ENCODE results near the gene RYR3. TPM values are rescaled to one million over a fixed set of nuclear protein-coding genes. Genes with fewer than 3 reads are reported as not detected.

The RYR3 gene
- total RNA-seq, 1 experiment from 2014 or later, result not detected

DNA sequence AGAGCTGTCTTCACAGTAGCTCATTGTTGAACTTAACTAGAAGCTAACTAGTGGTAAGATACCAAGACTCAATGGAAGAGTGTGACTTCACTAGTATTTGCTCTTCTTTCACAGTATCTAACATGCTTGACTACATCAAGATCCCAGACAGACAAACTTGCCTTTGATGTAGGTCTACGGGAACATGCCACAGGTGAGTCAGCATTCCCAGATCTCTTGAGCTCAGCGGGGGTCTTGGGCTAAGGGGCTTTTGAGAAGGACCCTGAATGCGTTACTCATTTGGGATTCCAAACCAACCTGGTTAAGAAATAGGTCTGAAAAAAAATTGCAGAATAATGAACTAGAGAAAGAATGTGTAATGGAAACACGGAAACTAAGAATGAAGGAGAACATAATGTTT, 222.4 kb downstream of the RYR3 start:
- CTCF ChIA-PET, result no interaction called here
- BruUV-seq (replicated peaks), result no TSS peak

DNA sequence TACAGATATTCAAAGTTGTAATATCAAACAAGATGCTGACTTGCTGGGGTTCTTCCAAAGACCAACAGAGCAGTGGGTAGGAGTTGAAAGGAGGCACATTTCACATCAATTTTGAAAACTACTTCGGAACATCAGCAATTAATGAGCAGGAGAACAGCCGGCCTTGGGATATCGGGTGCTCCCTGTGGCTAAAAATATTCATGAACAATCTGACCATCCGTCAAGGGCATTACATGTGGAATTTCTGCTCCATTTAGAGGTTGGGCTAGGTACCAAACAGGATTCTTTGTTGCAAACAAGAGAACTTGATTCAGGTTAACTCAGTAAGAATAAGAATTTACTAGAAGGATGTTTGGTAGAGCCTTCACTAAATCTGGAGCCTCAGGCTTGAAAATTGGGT, 223.9 kb downstream of the RYR3 start:
- POLR2A ChIA-PET (ENCODE audit: unreplicated experiment), result no interaction called here
- Histone ChIP-seq H3K9me3 (ENCODE audit: low read length) (no peaks in the 10 kb centered on the region), H3F3A (ENCODE audit: low read length, unreplicated experiment) (no peaks in the 10 kb centered on the region), H3K79me2 (ENCODE audit: low read length) (no peaks in the 10 kb centered on the region), H3K4me1 (ENCODE audit: insufficient read depth, low read length) (no peaks in the 10 kb centered on the region), H4K20me1 (ENCODE audit: low read length) (no peaks in the 10 kb centered on the region), H3K36me3 (ENCODE audit: low read depth, low read length) (no peaks in the 10 kb centered on the region), H3K4me2 (ENCODE audit: low read length) (no peak overlapping the region), H3K9ac (ENCODE audit: low read length) (no peak overlapping the region), H3K27ac (ENCODE audit: low read length) (no peak overlapping the region), H3K9me2 (replicated peaks; ENCODE audit: low read length) (no peaks in the 10 kb centered on the region), H2AFZ (ENCODE audit: low read length) (no peak overlapping the region), H3K4me3 (ENCODE audit: low read length) (no peak overlapping the region), H3K27me3 (ENCODE audit: low read length) (peaks cover 85% of the 10 kb centered on the region)
- no peak for TF ChIP-seq EZH2 (IDR thresholded peaks at IDR 0.05; ENCODE audit: low read length, unreplicated experiment)
- no peak for TF ChIP-seq EZH2phosphoT487 (IDR thresholded peaks at IDR 0.05; ENCODE audit: borderline replicate concordance, low read length)
- TF ChIP-seq, protein P1, sequence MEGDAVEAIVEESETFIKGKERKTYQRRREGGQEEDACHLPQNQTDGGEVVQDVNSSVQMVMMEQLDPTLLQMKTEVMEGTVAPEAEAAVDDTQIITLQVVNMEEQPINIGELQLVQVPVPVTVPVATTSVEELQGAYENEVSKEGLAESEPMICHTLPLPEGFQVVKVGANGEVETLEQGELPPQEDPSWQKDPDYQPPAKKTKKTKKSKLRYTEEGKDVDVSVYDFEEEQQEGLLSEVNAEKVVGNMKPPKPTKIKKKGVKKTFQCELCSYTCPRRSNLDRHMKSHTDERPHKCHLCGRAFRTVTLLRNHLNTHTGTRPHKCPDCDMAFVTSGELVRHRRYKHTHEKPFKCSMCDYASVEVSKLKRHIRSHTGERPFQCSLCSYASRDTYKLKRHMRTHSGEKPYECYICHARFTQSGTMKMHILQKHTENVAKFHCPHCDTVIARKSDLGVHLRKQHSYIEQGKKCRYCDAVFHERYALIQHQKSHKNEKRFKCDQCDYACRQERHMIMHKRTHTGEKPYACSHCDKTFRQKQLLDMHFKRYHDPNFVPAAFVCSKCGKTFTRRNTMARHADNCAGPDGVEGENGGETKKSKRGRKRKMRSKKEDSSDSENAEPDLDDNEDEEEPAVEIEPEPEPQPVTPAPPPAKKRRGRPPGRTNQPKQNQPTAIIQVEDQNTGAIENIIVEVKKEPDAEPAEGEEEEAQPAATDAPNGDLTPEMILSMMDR (conservative IDR thresholded peaks at IDR 0.05; ENCODE audit: low read depth, low read length), result no peak
- DNase-seq (no peak), ATAC-seq (no peak)
- BruUV-seq (replicated peaks), result no TSS peak
- CTCF ChIA-PET, result no interaction called here
- intact Hi-C loops (cut with micrococcal nuclease), result no loop called here

More for the DNA sequence above, 222.4 kb downstream of the RYR3 start:
- Histone ChIP-seq H3K9ac (ENCODE audit: low read length) (no peak overlapping the region), H4K20me1 (ENCODE audit: low read length) (no peaks in the 10 kb centered on the region), H3F3A (ENCODE audit: low read length, unreplicated experiment) (no peaks in the 10 kb centered on the region), H2AFZ (ENCODE audit: low read length) (no peak overlapping the region), H3K4me2 (ENCODE audit: low read length) (no peak overlapping the region), H3K79me2 (ENCODE audit: low read length) (no peaks in the 10 kb centered on the region), H3K4me3 (ENCODE audit: low read length) (no peak overlapping the region), H3K27ac (ENCODE audit: low read length) (no peak overlapping the region), H3K9me2 (replicated peaks; ENCODE audit: low read length) (no peaks in the 10 kb centered on the region), H3K27me3 (ENCODE audit: low read length) (peaks cover 85% of the 10 kb centered on the region), H3K9me3 (ENCODE audit: low read length) (no peaks in the 10 kb centered on the region), H3K4me1 (ENCODE audit: insufficient read depth, low read length) (no peaks in the 10 kb centered on the region), H3K36me3 (ENCODE audit: low read depth, low read length) (no peaks in the 10 kb centered on the region)
- intact Hi-C loops (cut with micrococcal nuclease), result no loop called here
- DNase-seq (no peak), ATAC-seq (no peak)
- POLR2A ChIA-PET (ENCODE audit: unreplicated experiment), result no interaction called here
- TF ChIP-seq, protein P1 (conservative IDR thresholded peaks at IDR 0.05; ENCODE audit: low read depth, low read length), result no peak
- TF ChIP-seq EZH2phosphoT487 (IDR thresholded peaks at IDR 0.05; ENCODE audit: borderline replicate concordance, low read length), result no peak
- TF ChIP-seq EZH2 (IDR thresholded peaks at IDR 0.05; ENCODE audit: low read length, unreplicated experiment), result no peak

DNA sequence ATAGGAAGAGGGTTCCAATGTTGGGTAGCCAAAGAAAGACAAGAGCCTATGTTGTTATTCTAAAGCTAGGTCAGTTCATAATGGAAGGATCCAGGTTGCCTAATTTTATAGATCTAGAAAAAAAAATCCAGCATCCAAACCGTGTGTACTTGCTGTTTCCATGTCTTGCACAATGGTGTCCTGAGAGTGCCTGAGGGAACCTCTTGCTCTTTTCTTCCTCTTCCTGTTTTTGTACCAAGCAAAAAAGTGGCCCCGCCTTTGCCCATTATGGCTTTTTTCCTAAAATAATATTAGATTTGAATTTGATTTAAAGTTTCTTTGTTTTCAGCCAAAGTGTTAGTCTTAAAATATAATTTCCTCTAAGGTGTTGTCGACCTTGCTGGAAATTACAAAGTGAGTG, 224.4 kb downstream of the RYR3 start:
- no peaks in the 10 kb centered on the region for H4K20me1 ChIP-seq (ENCODE audit: low read length)
- no peak overlapping the region for H3K27ac ChIP-seq (ENCODE audit: low read length)
- ChIA-PET CTCF (no interaction called here), POLR2A (ENCODE audit: unreplicated experiment) (no interaction called here)
- DNase-seq (no peak), ATAC-seq (no peak)
- no peaks in the 10 kb centered on the region for H3K9me3 ChIP-seq (ENCODE audit: low read length)
- H2AFZ ChIP-seq (ENCODE audit: low read length), result no peak overlapping the region
- H3K27me3 ChIP-seq (ENCODE audit: low read length), result peaks cover 85% of the 10 kb centered on the region
- no peaks in the 10 kb centered on the region for H3F3A ChIP-seq (ENCODE audit: low read length, unreplicated experiment)
- no peaks in the 10 kb centered on the region for H3K4me1 ChIP-seq (ENCODE audit: insufficient read depth, low read length)
- no peaks in the 10 kb centered on the region for H3K36me3 ChIP-seq (ENCODE audit: low read depth, low read length)
- TF ChIP-seq EZH2 (IDR thresholded peaks at IDR 0.05; ENCODE audit: low read length, unreplicated experiment) (no peak), EZH2phosphoT487 (IDR thresholded peaks at IDR 0.05; ENCODE audit: borderline replicate concordance, low read length) (no peak)
- TF ChIP-seq, protein P1 (conservative IDR thresholded peaks at IDR 0.05; ENCODE audit: low read depth, low read length), result no peak
- H3K9me2 ChIP-seq (replicated peaks; ENCODE audit: low read length), result no peaks in the 10 kb centered on the region
- no TSS peak for BruUV-seq (replicated peaks)
- no peak overlapping the region for H3K9ac ChIP-seq (ENCODE audit: low read length)
- intact Hi-C loops (cut with micrococcal nuclease), result no loop called here
- H3K4me3 ChIP-seq (ENCODE audit: low read length), result no peak overlapping the region
- no peak overlapping the region for H3K4me2 ChIP-seq (ENCODE audit: low read length)
- no peaks in the 10 kb centered on the region for H3K79me2 ChIP-seq (ENCODE audit: low read length)
